ENCODE data around the gene PAN3. TPM values are rescaled to one million over a fixed set of nuclear protein-coding genes. Genes with fewer than 3 reads are reported as not detected.

PAN3 gene
- total RNA-seq, 4 donors from 2014 or later: 18.4 to 42.9 (median 20.2) TPM

- Histone ChIP-seq H3K4me1 (no peaks in the 10 kb centered on the region), H3K27ac (no peak overlapping the region), H3K4me3 (no peak overlapping the region), H3K36me3 (peaks cover 0 to 26% (median 0%) of the 10 kb centered on the region in 3 donors), H3K9me3 (no peaks in the 10 kb centered on the region), H3K27me3 (no peaks in the 10 kb centered on the region)
- no peak for DNase-seq
- TF ChIP-seq, protein P1, sequence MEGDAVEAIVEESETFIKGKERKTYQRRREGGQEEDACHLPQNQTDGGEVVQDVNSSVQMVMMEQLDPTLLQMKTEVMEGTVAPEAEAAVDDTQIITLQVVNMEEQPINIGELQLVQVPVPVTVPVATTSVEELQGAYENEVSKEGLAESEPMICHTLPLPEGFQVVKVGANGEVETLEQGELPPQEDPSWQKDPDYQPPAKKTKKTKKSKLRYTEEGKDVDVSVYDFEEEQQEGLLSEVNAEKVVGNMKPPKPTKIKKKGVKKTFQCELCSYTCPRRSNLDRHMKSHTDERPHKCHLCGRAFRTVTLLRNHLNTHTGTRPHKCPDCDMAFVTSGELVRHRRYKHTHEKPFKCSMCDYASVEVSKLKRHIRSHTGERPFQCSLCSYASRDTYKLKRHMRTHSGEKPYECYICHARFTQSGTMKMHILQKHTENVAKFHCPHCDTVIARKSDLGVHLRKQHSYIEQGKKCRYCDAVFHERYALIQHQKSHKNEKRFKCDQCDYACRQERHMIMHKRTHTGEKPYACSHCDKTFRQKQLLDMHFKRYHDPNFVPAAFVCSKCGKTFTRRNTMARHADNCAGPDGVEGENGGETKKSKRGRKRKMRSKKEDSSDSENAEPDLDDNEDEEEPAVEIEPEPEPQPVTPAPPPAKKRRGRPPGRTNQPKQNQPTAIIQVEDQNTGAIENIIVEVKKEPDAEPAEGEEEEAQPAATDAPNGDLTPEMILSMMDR (IDR thresholded peaks at IDR 0.05): no peak
- intact Hi-C loops (cut with DNase I): no loop called here
These were observed 41.6 kb downstream of the PAN3 start for GRCh38 chr13:28179974-28180373.

- TF ChIP-seq, protein P1 (IDR thresholded peaks at IDR 0.05): no peak
- TF ChIP-seq POLR2A (IDR thresholded peaks at IDR 0.05): no peak
- no peaks in the 10 kb centered on the region for H3K9me3 ChIP-seq
- no peaks in the 10 kb centered on the region for H3K4me1 ChIP-seq
- peaks cover 0 to 19% (median 0%) of the 10 kb centered on the region in 3 donors for H3K36me3 ChIP-seq
- DNase-seq: no peak
- H3K4me3 ChIP-seq: no peak overlapping the region
- WGBS, 2 donors: 47 to 84% methylated on average over 2 of the region's 2 CpGs
- H3K27me3 ChIP-seq: no peaks in the 10 kb centered on the region
- H3K27ac ChIP-seq: no peak overlapping the region
- intact Hi-C loops (cut with DNase I): no loop called here
These were observed 43.1 kb downstream of the PAN3 start for GRCh38 chr13:28181413-28181812.

GRCh38 chr13:28185256-28185655 is 46.9 kb downstream of the PAN3 start:
- no peak for DNase-seq
- H3K27ac ChIP-seq: no peak overlapping the region
- intact Hi-C loops (cut with DNase I): no loop called here

DNA sequence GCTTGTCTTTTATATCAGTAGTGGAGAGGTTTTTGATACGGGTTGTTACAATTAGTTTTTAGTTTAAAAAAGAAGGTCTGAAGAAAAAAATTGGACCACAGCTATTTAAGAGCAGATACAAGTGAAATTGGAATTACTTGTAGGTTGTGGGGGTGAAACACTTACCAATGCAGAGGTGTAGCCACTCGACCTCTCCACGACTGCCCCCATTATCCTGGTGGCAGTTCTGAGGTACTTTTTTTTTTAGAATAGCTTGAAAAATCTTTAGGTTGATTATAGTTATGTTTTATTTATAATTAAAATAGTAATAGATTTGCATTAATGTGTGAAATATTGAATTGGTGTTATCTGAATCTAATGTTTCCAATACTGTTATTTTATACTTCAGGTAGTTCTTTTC is 60.7 kb downstream of the PAN3 start:
- no peak for DNase-seq
- Histone ChIP-seq H3K4me3 (no peak overlapping the region), H3K4me1 (no peaks in the 10 kb centered on the region), H3K27ac (no peak overlapping the region), H3K9me3 (no peaks in the 10 kb centered on the region), H3K36me3 (peaks cover 0 to 80% (median 0%) of the 10 kb centered on the region in 3 donors), H3K27me3 (no peaks in the 10 kb centered on the region)
- WGBS, 2 donors: 83 to 94% methylated on average over 3 of the region's 3 CpGs
- intact Hi-C loops (cut with DNase I): no loop called here
- TF ChIP-seq, protein P1 (IDR thresholded peaks at IDR 0.05): no peak
- no peak for TF ChIP-seq POLR2A (IDR thresholded peaks at IDR 0.05)

More at GRCh38 chr13:28185256-28185655, 46.9 kb downstream of the PAN3 start:
- H3K4me3 ChIP-seq: no peak overlapping the region
- no peaks in the 10 kb centered on the region for H3K27me3 ChIP-seq
- H3K36me3 ChIP-seq: peaks cover 0 to 28% (median 5%) of the 10 kb centered on the region in 3 donors
- TF ChIP-seq, protein P1 (IDR thresholded peaks at IDR 0.05): no peak
- no peak for TF ChIP-seq POLR2A (IDR thresholded peaks at IDR 0.05)
- no peaks in the 10 kb centered on the region for H3K9me3 ChIP-seq
- WGBS, 2 donors: 35 to 52% methylated on average over 2 of the region's 2 CpGs
- H3K4me1 ChIP-seq: no peaks in the 10 kb centered on the region

- 90 to 93% methylated on average over 2 to 5 of the region's 5 CpGs for WGBS, 2 donors
- no peak overlapping the region for H3K27ac ChIP-seq
- intact Hi-C loops (cut with DNase I): no loop called here
These were observed 65.7 kb downstream of the PAN3 start for GRCh38 chr13:28204043-28204442.

More at GRCh38 chr13:28204043-28204442, 65.7 kb downstream of the PAN3 start:
- no peak overlapping the region for H3K4me3 ChIP-seq
- TF ChIP-seq, protein P1 (IDR thresholded peaks at IDR 0.05): no peak
- TF ChIP-seq POLR2A (IDR thresholded peaks at IDR 0.05): no peak
- no peak for DNase-seq
- no peaks in the 10 kb centered on the region for H3K9me3 ChIP-seq
- peaks cover 0 to 60% (median 0%) of the 10 kb centered on the region in 3 donors for H3K36me3 ChIP-seq
- H3K4me1 ChIP-seq: no peaks in the 10 kb centered on the region
- H3K27me3 ChIP-seq: no peaks in the 10 kb centered on the region
